Measurements from ENCODE around the gene DENND5B.

Gene DENND5B

DNA sequence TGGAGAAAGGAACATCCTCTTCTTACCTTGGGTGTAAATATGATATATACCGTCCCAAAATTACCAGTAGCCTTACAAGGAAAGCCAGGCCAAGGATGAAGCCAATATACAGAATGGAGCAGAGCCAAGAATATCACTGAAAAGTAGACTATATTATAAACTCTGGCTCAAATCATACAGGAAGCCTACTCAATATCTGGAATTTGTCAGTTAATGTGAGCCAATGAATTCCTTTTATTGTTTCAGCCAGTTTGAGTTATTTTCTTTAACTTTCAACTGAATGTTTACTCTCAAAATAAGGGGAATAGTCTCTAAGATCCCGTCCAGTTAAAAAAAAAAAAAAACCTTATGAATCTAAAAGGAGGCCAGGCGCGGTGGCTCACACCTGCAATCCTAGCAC, 9.8 kb upstream of the DENND5B start:
- Histone ChIP-seq H3K27ac (ENCODE audit: low read length) (peak overlapping the region; percentile 35), H3K4me3 (ENCODE audit: low read length) (peak overlapping the region; percentile 73), H3K79me2 (ENCODE audit: low read length) (no peaks in the 10 kb centered on the region), H3K4me1 (ENCODE audit: low read length) (peaks cover 48% of the 10 kb centered on the region), H3K4me2 (ENCODE audit: low read length) (peak overlapping the region; percentile 63), H3K9ac (ENCODE audit: low read length) (no peak overlapping the region), H4K20me1 (ENCODE audit: insufficient read depth, low read length) (no peaks in the 10 kb centered on the region), H3K36me3 (replicated peaks; ENCODE audit: low read depth, low read length) (peaks cover 15% of the 10 kb centered on the region), H3K9me3 (ENCODE audit: insufficient read depth, low read length) (peaks cover 12% of the 10 kb centered on the region; the same call in 1 of the 2 replicates), H3K27me3 (ENCODE audit: low read depth, low read length) (no peaks in the 10 kb centered on the region; the same call in 1 of the 2 replicates), H2AFZ (ENCODE audit: low read depth, low read length) (no peak overlapping the region)
- no peak for TF ChIP-seq EZH2phosphoT487 (IDR thresholded peaks at IDR 0.05; ENCODE audit: low read depth)
- TF ChIP-seq, protein P1, sequence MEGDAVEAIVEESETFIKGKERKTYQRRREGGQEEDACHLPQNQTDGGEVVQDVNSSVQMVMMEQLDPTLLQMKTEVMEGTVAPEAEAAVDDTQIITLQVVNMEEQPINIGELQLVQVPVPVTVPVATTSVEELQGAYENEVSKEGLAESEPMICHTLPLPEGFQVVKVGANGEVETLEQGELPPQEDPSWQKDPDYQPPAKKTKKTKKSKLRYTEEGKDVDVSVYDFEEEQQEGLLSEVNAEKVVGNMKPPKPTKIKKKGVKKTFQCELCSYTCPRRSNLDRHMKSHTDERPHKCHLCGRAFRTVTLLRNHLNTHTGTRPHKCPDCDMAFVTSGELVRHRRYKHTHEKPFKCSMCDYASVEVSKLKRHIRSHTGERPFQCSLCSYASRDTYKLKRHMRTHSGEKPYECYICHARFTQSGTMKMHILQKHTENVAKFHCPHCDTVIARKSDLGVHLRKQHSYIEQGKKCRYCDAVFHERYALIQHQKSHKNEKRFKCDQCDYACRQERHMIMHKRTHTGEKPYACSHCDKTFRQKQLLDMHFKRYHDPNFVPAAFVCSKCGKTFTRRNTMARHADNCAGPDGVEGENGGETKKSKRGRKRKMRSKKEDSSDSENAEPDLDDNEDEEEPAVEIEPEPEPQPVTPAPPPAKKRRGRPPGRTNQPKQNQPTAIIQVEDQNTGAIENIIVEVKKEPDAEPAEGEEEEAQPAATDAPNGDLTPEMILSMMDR (IDR thresholded peaks at IDR 0.05; ENCODE audit: low read depth, low read length): no peak

DNA sequence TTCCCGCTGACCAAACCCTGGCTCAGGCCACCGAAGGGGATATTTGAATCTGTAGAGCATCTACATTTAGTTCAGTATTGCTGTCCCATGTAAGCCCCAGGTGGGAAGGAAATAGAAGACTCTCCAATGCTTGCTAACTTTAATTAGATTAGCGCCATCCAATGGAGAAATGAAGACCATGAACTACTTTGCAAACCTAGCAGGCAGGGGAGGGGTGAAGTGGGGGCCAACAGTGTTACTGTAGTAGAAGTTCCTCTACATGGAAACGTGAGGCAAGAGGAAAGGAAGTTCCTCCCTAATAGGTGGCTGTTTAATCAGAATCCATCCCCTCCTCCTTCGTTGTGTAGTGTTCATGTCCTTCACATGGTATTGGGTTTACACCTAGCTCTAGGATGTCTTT, 9.3 kb upstream of the DENND5B start:
- H3K4me3 ChIP-seq (ENCODE audit: low read length): no peak overlapping the region
- H3K9ac ChIP-seq (ENCODE audit: low read length): no peak overlapping the region
- H3K9me3 ChIP-seq (ENCODE audit: insufficient read depth, low read length): peaks cover 12% of the 10 kb centered on the region; the same call in 1 of the 2 replicates
- TF ChIP-seq, protein P1 (IDR thresholded peaks at IDR 0.05; ENCODE audit: low read depth, low read length): peak; percentile 57
- TF ChIP-seq EZH2phosphoT487 (IDR thresholded peaks at IDR 0.05; ENCODE audit: low read depth): no peak
- H3K27ac ChIP-seq (ENCODE audit: low read length): peak overlapping the region; percentile 35
- H2AFZ ChIP-seq (ENCODE audit: low read depth, low read length): no peak overlapping the region
- peaks cover 48% of the 10 kb centered on the region for H3K4me1 ChIP-seq (ENCODE audit: low read length)
- peak overlapping the region; percentile 63 for H3K4me2 ChIP-seq (ENCODE audit: low read length)
- peaks cover 10% of the 10 kb centered on the region for H3K36me3 ChIP-seq (replicated peaks; ENCODE audit: low read depth, low read length)
- no peaks in the 10 kb centered on the region; the same call in 1 of the 2 replicates for H3K27me3 ChIP-seq (ENCODE audit: low read depth, low read length)
- H3K79me2 ChIP-seq (ENCODE audit: low read length): no peaks in the 10 kb centered on the region
- H4K20me1 ChIP-seq (ENCODE audit: insufficient read depth, low read length): no peaks in the 10 kb centered on the region

GRCh38 chr12:31599053-31599452, 8.1 kb upstream of the DENND5B start:
- H2AFZ ChIP-seq (ENCODE audit: low read depth, low read length): no peak overlapping the region

GRCh38 chr12:31597066-31597465, 6.1 kb upstream of the DENND5B start:
- TF ChIP-seq, protein P1 (IDR thresholded peaks at IDR 0.05; ENCODE audit: low read depth, low read length): no peak
- TF ChIP-seq EZH2phosphoT487 (IDR thresholded peaks at IDR 0.05; ENCODE audit: low read depth): no peak
- H3K4me2 ChIP-seq (ENCODE audit: low read length): no peak overlapping the region

More at GRCh38 chr12:31599053-31599452, 8.1 kb upstream of the DENND5B start:
- Histone ChIP-seq H3K4me2 (ENCODE audit: low read length) (peak overlapping the region; percentile 75), H3K4me3 (ENCODE audit: low read length) (peak overlapping the region; percentile 47), H3K79me2 (ENCODE audit: low read length) (no peaks in the 10 kb centered on the region), H3K27ac (ENCODE audit: low read length) (peak overlapping the region; percentile 50), H3K9ac (ENCODE audit: low read length) (no peak overlapping the region; the same call in 1 of the 2 replicates), H3K4me1 (ENCODE audit: low read length) (peaks cover 49% of the 10 kb centered on the region), H3K36me3 (replicated peaks; ENCODE audit: low read depth, low read length) (no peaks in the 10 kb centered on the region), H4K20me1 (ENCODE audit: insufficient read depth, low read length) (no peaks in the 10 kb centered on the region), H3K27me3 (ENCODE audit: low read depth, low read length) (peaks cover 5% of the 10 kb centered on the region; the same call in 1 of the 2 replicates), H3K9me3 (ENCODE audit: insufficient read depth, low read length) (no peaks in the 10 kb centered on the region)
- TF ChIP-seq EZH2phosphoT487 (IDR thresholded peaks at IDR 0.05; ENCODE audit: low read depth): no peak
- TF ChIP-seq, protein P1 (IDR thresholded peaks at IDR 0.05; ENCODE audit: low read depth, low read length): no peak

More at GRCh38 chr12:31597066-31597465, 6.1 kb upstream of the DENND5B start:
- H3K27ac ChIP-seq (ENCODE audit: low read length): no peak overlapping the region
- no peak overlapping the region for H3K9ac ChIP-seq (ENCODE audit: low read length)
- H3K9me3 ChIP-seq (ENCODE audit: insufficient read depth, low read length): no peaks in the 10 kb centered on the region
- no peaks in the 10 kb centered on the region for H3K36me3 ChIP-seq (replicated peaks; ENCODE audit: low read depth, low read length)
- H3K4me3 ChIP-seq (ENCODE audit: low read length): no peak overlapping the region
- H3K79me2 ChIP-seq (ENCODE audit: low read length): no peaks in the 10 kb centered on the region
- no peak overlapping the region for H2AFZ ChIP-seq (ENCODE audit: low read depth, low read length)
- peaks cover 33% of the 10 kb centered on the region for H3K4me1 ChIP-seq (ENCODE audit: low read length)
- no peaks in the 10 kb centered on the region for H4K20me1 ChIP-seq (ENCODE audit: insufficient read depth, low read length)
- peaks cover 5% of the 10 kb centered on the region; the same call in 1 of the 2 replicates for H3K27me3 ChIP-seq (ENCODE audit: low read depth, low read length)
